Smooth muscle cell (in vitro differentiated cells): Measurements from ENCODE around the gene ARHGAP23. TPM values are rescaled to one million over a fixed set of nuclear protein-coding genes. Genes with fewer than 3 reads are reported as not detected.

Experiments
- DNase-seq: peaks from one replicate; lab custom pipeline; 2025; ENCODE audit not compliant: unreplicated experiment; lab: John Stamatoyannopoulos, UW
- H2AFZ ChIP-seq: fragments of 200-600 bp; sonication (generic); 2 replicates; pipeline ENCODE4 v1.6.0; 2016; ENCODE audit warnings: antibody characterized with exemption, low read depth, mild to moderate bottlenecking
- H3F3A ChIP-seq: fragments of 200-600 bp; sonication (generic); 2 replicates; pipeline ENCODE4 v1.6.0; 2017; ENCODE audit warnings: antibody characterized with exemption, low read depth
- H3K27ac ChIP-seq: fragments of 200-600 bp; sonication (generic); 2 replicates; pipeline ENCODE4 v1.5.1; 2016; ENCODE audit warnings: low read depth, mild to moderate bottlenecking
- H3K27me3 ChIP-seq: fragments of 200-600 bp; sonication (generic); 2 replicates; pipeline ENCODE4 v1.6.1; 2016; ENCODE audit warnings: low read depth, mild to moderate bottlenecking
- H3K36me3 ChIP-seq: fragments of 200-600 bp; sonication (generic); 2 replicates; pipeline ENCODE4 v1.5.1; 2016; ENCODE audit warnings: low read depth
- H3K4me1 ChIP-seq: fragments of 200-600 bp; sonication (generic); 2 replicates; pipeline ENCODE4 v1.5.1; 2016; ENCODE audit warnings: low read depth
- H3K4me2 ChIP-seq: fragments of 200-600 bp; sonication (generic); 2 replicates; pipeline ENCODE4 v1.6.0; 2016; ENCODE audit warnings: mild to moderate bottlenecking
- H3K4me3 ChIP-seq: fragments of 200-600 bp; sonication (generic); 2 replicates; pipeline ENCODE4 v1.5.1; 2016; ENCODE audit warnings: mild to moderate bottlenecking
- H3K79me2 ChIP-seq: fragments of 200-600 bp; sonication (generic); 2 replicates; pipeline ENCODE4 v1.6.0; 2016; ENCODE audit warnings: low read depth, mild to moderate bottlenecking
- H3K9ac ChIP-seq: fragments of 200-600 bp; sonication (generic); 2 replicates; pipeline ENCODE4 v1.6.0; 2016; ENCODE audit warnings: low read depth
- H3K9me3 ChIP-seq: fragments of 200-600 bp; sonication (generic); replicated peaks from 2 replicates; pipeline ENCODE4 v1.5.1; 2016; ENCODE audit warnings: low read depth
- H4K20me1 ChIP-seq: fragments of 200-600 bp; sonication (generic); 2 replicates; pipeline ENCODE4 v1.6.0; 2016; ENCODE audit warnings: low read depth
- WGBS: methylation state at CpG from one replicate; pipeline ENCODE4 v1.1.7; 2016; ENCODE audit warnings: low lambda C conversion rate; 5-methylcytosine and 5-hydroxymethylcytosine counted together
- polyA plus RNA-seq: library from polyadenylated mRNA; unstranded; fragments of >200 nt; fragmentation: Nextera tagmentation; extraction: Ambion mirVana; gene quantifications from 2 replicates; pipeline ENCODE4 v1.2.1, GENCODE V29; 2016
- total RNA-seq: library from RNA; depleted of rRNA; stranded (reverse); fragments of >200 nt; gene quantifications from 2 replicates; pipeline ENCODE4 v1.2.3, GENCODE V29; 2014
- TF ChIP-seq, protein P1 (sequence below): fragments of 200-600 bp; sonication (generic); IDR thresholded peaks from 2 replicates; pipeline ENCODE4 v1.5.1; 2017; ENCODE audit warnings: borderline replicate concordance, mild to moderate bottlenecking, antibody characterized with exemption; ENCODE audit not compliant: insufficient read depth, poor library complexity, severe bottlenecking

Gene ARHGAP23
- total and polyA plus RNA-seq, 2 experiments from 2014 or later: 24.9 to 34.0 TPM

DNA sequence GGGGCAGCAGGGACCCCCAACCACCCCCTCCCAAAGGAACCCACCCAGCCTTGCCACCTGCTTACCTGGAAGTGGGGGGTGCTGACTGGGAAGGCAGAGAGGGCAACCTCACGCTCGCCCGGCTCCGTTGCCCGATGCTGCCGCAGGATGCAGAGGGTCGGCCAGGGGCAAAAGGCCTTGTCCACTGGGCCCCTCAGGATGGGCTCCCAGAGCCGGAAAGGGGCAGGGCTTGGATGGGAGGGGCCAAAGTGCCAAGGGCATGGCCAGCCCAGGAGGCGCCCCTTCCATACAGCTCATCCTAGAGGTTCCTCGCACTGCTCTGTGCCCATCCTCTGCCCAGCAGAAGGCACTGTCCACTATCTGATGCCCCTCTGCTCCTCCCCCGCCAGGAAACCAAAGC, 118.1 kb downstream of the ARHGAP23 start:
- no peaks in the 10 kb centered on the region for H3K27me3 ChIP-seq
- H3K9me3 ChIP-seq: no peaks in the 10 kb centered on the region
- H4K20me1 ChIP-seq: no peaks in the 10 kb centered on the region
- TF ChIP-seq, protein P1, sequence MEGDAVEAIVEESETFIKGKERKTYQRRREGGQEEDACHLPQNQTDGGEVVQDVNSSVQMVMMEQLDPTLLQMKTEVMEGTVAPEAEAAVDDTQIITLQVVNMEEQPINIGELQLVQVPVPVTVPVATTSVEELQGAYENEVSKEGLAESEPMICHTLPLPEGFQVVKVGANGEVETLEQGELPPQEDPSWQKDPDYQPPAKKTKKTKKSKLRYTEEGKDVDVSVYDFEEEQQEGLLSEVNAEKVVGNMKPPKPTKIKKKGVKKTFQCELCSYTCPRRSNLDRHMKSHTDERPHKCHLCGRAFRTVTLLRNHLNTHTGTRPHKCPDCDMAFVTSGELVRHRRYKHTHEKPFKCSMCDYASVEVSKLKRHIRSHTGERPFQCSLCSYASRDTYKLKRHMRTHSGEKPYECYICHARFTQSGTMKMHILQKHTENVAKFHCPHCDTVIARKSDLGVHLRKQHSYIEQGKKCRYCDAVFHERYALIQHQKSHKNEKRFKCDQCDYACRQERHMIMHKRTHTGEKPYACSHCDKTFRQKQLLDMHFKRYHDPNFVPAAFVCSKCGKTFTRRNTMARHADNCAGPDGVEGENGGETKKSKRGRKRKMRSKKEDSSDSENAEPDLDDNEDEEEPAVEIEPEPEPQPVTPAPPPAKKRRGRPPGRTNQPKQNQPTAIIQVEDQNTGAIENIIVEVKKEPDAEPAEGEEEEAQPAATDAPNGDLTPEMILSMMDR: no peak
- no peaks in the 10 kb centered on the region for H3K79me2 ChIP-seq
- no peaks in the 10 kb centered on the region for H3K4me1 ChIP-seq
- H2AFZ ChIP-seq: no peak overlapping the region
- no peak overlapping the region for H3K4me3 ChIP-seq
- DNase-seq: no peak
- H3K4me2 ChIP-seq: no peak overlapping the region
- no peaks in the 10 kb centered on the region for H3K36me3 ChIP-seq
- H3F3A ChIP-seq: no peaks in the 10 kb centered on the region
- no peak overlapping the region for H3K27ac ChIP-seq
- 94% methylated on average over 11 of the region's 11 CpGs for WGBS
- no peak overlapping the region for H3K9ac ChIP-seq

DNA sequence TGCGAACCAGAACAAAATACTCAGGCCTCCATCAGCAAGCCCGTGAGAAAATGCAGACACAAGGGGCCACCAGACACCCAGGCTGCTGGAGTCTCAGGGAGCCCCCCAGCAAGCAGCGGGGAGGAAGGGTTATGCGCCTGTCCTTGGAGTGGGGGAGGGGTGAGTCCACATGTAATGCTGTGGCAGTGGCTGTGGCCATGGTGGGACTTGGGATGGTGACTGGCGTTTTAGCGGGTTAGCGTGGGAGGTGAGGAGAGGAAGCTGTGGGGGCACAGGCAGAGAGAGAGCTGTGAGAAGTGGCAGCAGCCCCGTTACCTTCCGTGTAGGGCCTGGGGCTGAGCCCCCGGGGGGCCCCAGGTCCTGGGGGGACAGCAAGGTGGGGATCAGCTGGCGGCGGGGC, 119.2 kb downstream of the ARHGAP23 start:
- no peak overlapping the region for H3K4me3 ChIP-seq
- no peak for DNase-seq
- H3K4me2 ChIP-seq: no peak overlapping the region
- no peak overlapping the region for H3K9ac ChIP-seq
- no peaks in the 10 kb centered on the region for H3F3A ChIP-seq
- H3K27ac ChIP-seq: no peak overlapping the region
- no peaks in the 10 kb centered on the region for H3K27me3 ChIP-seq
- TF ChIP-seq, protein P1: no peak
- no peaks in the 10 kb centered on the region for H3K9me3 ChIP-seq
- no peaks in the 10 kb centered on the region for H4K20me1 ChIP-seq
- H2AFZ ChIP-seq: no peak overlapping the region
- 91% methylated on average over 10 of the region's 12 CpGs for WGBS
- no peaks in the 10 kb centered on the region for H3K4me1 ChIP-seq
- H3K79me2 ChIP-seq: no peaks in the 10 kb centered on the region
- no peaks in the 10 kb centered on the region for H3K36me3 ChIP-seq

DNA sequence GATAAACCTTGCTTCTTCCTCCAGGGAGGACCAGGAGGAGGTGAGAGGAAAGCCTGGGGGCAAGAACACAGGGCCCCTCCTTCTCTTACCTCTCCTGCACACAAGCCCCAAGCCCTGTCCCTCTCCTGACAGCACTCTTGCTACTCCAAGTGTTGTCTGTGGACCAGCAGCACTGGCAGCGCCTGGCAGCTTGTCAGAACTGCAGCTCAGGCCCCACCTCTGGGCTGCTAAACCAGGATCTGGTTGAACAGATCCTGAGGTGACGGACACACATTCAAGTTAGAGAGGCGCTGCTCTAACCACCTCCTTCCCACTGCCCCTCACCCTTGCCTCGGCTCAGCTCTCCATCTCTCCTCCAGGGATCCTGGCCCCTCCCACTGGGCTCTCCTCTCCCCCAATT, 121.0 kb downstream of the ARHGAP23 start:
- no peaks in the 10 kb centered on the region for H3K36me3 ChIP-seq
- H4K20me1 ChIP-seq: no peaks in the 10 kb centered on the region
- no peak overlapping the region for H3K4me2 ChIP-seq
- H2AFZ ChIP-seq: no peak overlapping the region
- TF ChIP-seq, protein P1: no peak
- no peaks in the 10 kb centered on the region for H3K9me3 ChIP-seq
- 88% methylated on average over 4 of the region's 4 CpGs for whole genome bisulfite sequencing
- no peak overlapping the region for H3K27ac ChIP-seq
- no peaks in the 10 kb centered on the region for H3F3A ChIP-seq
- no peak overlapping the region for H3K9ac ChIP-seq
- no peaks in the 10 kb centered on the region for H3K79me2 ChIP-seq
- no peak for DNase-seq
- no peaks in the 10 kb centered on the region for H3K4me1 ChIP-seq
- H3K4me3 ChIP-seq: no peak overlapping the region
- no peaks in the 10 kb centered on the region for H3K27me3 ChIP-seq

DNA sequence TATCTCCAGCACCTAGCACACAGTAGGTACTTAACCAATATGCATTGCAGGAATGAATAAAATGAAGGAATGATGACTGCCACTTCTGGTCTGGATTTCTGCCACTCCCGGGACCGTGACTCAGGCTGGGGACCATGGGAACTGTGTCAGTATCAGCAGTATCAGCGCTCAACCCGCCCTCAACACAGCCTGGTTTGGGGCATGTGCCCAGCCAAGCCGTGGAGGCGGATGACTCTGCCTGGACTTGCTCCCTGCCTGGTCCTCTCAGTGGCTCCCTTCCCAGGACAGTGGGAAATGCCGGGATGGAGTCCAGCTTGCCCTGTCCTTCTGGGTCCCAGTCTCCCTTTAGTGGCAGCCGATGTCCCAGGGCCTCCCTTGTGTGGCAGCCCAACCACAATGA, 122.4 kb downstream of the ARHGAP23 start:
- Histone ChIP-seq H3K27me3 (no peaks in the 10 kb centered on the region), H3K36me3 (no peaks in the 10 kb centered on the region), H3F3A (no peaks in the 10 kb centered on the region), H2AFZ (no peak overlapping the region), H3K4me2 (no peak overlapping the region), H3K9me3 (no peaks in the 10 kb centered on the region), H3K4me3 (no peak overlapping the region), H3K27ac (no peak overlapping the region), H3K79me2 (no peaks in the 10 kb centered on the region), H4K20me1 (no peaks in the 10 kb centered on the region), H3K9ac (no peak overlapping the region), H3K4me1 (no peaks in the 10 kb centered on the region)
- DNase-seq: peak; percentile 16
- TF ChIP-seq, protein P1: no peak
- WGBS: 47% methylated on average over 8 of the region's 8 CpGs
